Heart left ventricle (tissue), 16 donors: Measurements from ENCODE around the gene PIP4K2A. TPM values are rescaled to one million over a fixed set of nuclear protein-coding genes. Genes with fewer than 3 reads are reported as not detected.
A peak's percentile ranks its signal among the peaks of the same experiment; 100 is the strongest.
"Not testable (repeated sequence)": the region's sequence is repeated elsewhere in the genome, so short reads cannot be mapped to it uniquely, and the experiment has no call there.

Experiments
- ATAC-seq, 4 donors: fragments of 200-7000 bp; cut with Tn5 transposase; one replicate each; pipeline ENCODE4 v1.9.1; 2020 to 2022; ENCODE audit warnings: moderate library complexity in 4 of 4, mild to moderate bottlenecking in 3 of 4, moderate number of reproducible peaks in 1 of 4
- DNase-seq, 5 donors: peaks; one replicate each; pipeline ENCODE4 v3.0.0-alpha.2; 2020
- H3K27ac ChIP-seq, 12 donors: fragments of 200-600 bp; sonication (generic) in 4 of 12; one replicate each; pipeline versions ENCODE4 v1.5.0 to v1.8.0; 2016 to 2022; ENCODE audit warnings: mild to moderate bottlenecking in 2 of 12
- H3K27me3 ChIP-seq, 9 donors: fragments of 200-600 bp; sonication (generic) in 2 of 9; one replicate each; pipeline versions ENCODE4 v1.5.1 to v1.8.0; 2016 to 2022; ENCODE audit warnings: mild to moderate bottlenecking in 3 of 9
- H3K36me3 ChIP-seq, 9 donors: fragments of 200-600 bp; sonication (generic) in 2 of 9; one replicate each; pipeline versions ENCODE4 v1.5.0 to v1.8.0; 2018 to 2022; ENCODE audit warnings: mild to moderate bottlenecking in 2 of 9
- H3K4me1 ChIP-seq, 12 donors: fragments of 200-600 bp; sonication (generic) in 4 of 12; one replicate each; pipeline versions ENCODE4 v1.5.0 to v1.8.0; 2016 to 2022; ENCODE audit warnings: mild to moderate bottlenecking in 3 of 12
- H3K4me3 ChIP-seq, 12 donors: fragments of 200-600 bp; sonication (generic) in 4 of 12; one replicate each; pipeline versions ENCODE4 v1.5.0 to v1.8.0; 2017 to 2022; ENCODE audit warnings: mild to moderate bottlenecking in 9 of 12, moderate library complexity in 4 of 12
- H3K9me3 ChIP-seq, 12 donors: fragments of 200-600 bp; sonication (generic) in 4 of 12; one replicate each; pipeline versions ENCODE4 v1.5.0 to v1.8.0; 2016 to 2022; ENCODE audit warnings: mild to moderate bottlenecking in 1 of 12
- CTCF ChIP-seq, 12 donors: fragments of 200-600 bp; sonication (generic) in 4 of 12; IDR thresholded peaks; one replicate each; pipeline versions ENCODE4 v1.5.0 to v1.8.0; 2018 to 2022; ENCODE audit warnings: antibody characterized with exemption in 12 of 12, mild to moderate bottlenecking in 5 of 12
- POLR2A ChIP-seq, 2 donors: fragments of 450-650 bp; IDR thresholded peaks; one replicate each; pipeline ENCODE4 v1.6.1; 2017; ENCODE audit warnings: antibody characterized with exemption in 2 of 2, mild to moderate bottlenecking in 2 of 2, moderate library complexity in 2 of 2
- WGBS, 4 donors: extraction: QIAGEN DNeasy Blood & Tissue Kit in 2 of 4; methylation state at CpG; one replicate each; pipeline versions ENCODE4 v1.1.5 to v1.1.7; 2013 to 2018; 5-methylcytosine and 5-hydroxymethylcytosine counted together
- intact Hi-C, 10 donors: fragments of 100-400 bp; cut with DNase I; formaldehyde crosslinking; loops; one replicate each; pipeline versions ENCODE4 v1.11.1 to v1.14.2; 2022
- polyA plus RNA-seq, 2 donors: library from polyadenylated mRNA; stranded (reverse); fragments of 200-250 nt; gene quantifications; one replicate each; pipeline ENCODE4 v1.2.3, GENCODE V29; 2013
- total RNA-seq, 9 donors: library from RNA; depleted of rRNA in 2 of 9; stranded (reverse); fragments of >200 nt in 2 of 9; fragmentation: NEBNext Ultra II Directional in 3 of 9; extraction: Animal tissue kit (Norgen Biotek cat#: 25700) in 3 of 9; gene quantifications; one replicate each; pipeline versions ENCODE4 v1.1.0 to v1.2.4, GENCODE V29; 2016 to 2023
- donor health status: ischemic (EF 13 %, LVEDD 7.1; RV severe dilation, severe dysfunction).
- donor health status: healthy with polysubstance abuse.
- donor health status: DM: no; HTN: yes; CAD: no.
- donor health status: DM: no; HTN: no; CAD: no.
- donor health status: ischemic (EF 25% LVEDD 6.9; RV normal size, moderate dysfunction).
- donor health status: ischemic (EF 25% LVEDD 5.7; RV mildly dilated, moderate dysfunction).
- donor health status: healthy.
- donor health status: DM: yes; HTN: yes; CAD: no.
- donor health status: ischemic (EF 35%, LVEDD 5.7; RV mildly dilated, moderate dysfunction).
- donor health status: nonischemic (EF 11% LVEDD 7.7; RV severe dilation, severe dysfunction).
- donor health status: DM: yes; HTN: yes; CAD: no.
- donor health status: PGD.
- donor health status: ischemic (EF 29% LVEDD 5.4; RV normal size, mild dysfunction).
- donor health status: nonischemic (EF 23%, LVEDD 6.1; RV moderate dilation, normal function).

The PIP4K2A gene
- total and polyA plus RNA-seq, 11 donors, result 4.0 to 35.6 (median 12.5) TPM

- H3K36me3 ChIP-seq, result no peaks in the 10 kb centered on the region
- intact Hi-C loops, result no loop called here
- TF ChIP-seq POLR2A (IDR thresholded peaks at IDR 0.05) (no peak), CTCF (IDR thresholded peaks at IDR 0.05) (no peak)
- no peak for DNase-seq
- no peak for ATAC-seq
- WGBS, 4 donors, result 71 to 80% (median 80%) methylated on average over 3 of the region's 3 CpGs
- H3K27ac ChIP-seq, result no peak overlapping the region
- H3K9me3 ChIP-seq, result peaks cover 0 to 10% (median 0%) of the 10 kb centered on the region in 12 donors
- peaks cover 0 to 18% (median 0%) of the 10 kb centered on the region in 9 donors for H3K27me3 ChIP-seq
- H3K4me3 ChIP-seq, result no peak overlapping the region
- H3K4me1 ChIP-seq, result no peaks in the 10 kb centered on the region
These were observed 199.4 kb downstream of the PIP4K2A start for GRCh38 chr10:22515009-22515408.

- ATAC-seq, H3K4me3 ChIP-seq, H3K27ac ChIP-seq, DNase-seq, intact Hi-C loops, H3K4me1 ChIP-seq, H3K36me3 ChIP-seq: not testable (repeated sequence)
- H3K9me3 ChIP-seq, result peaks cover 0 to 12% (median 0%) of the 10 kb centered on the region in 12 donors
- 93 to 95% (median 94%) methylated on average over 3 of the region's 3 CpGs for WGBS, 4 donors
- peaks cover 0 to 18% (median 0%) of the 10 kb centered on the region in 9 donors for H3K27me3 ChIP-seq
These were observed 200.0 kb downstream of the PIP4K2A start for GRCh38 chr10:22514414-22514758.

GRCh38 chr10:22513483-22514413 lies 200.6 kb downstream of the PIP4K2A start:
- ATAC-seq, DNase-seq, intact Hi-C loops, H3K4me3 ChIP-seq, H3K36me3 ChIP-seq, H3K4me1 ChIP-seq, H3K27ac ChIP-seq: not testable (repeated sequence)
- peaks cover 0 to 18% (median 0%) of the 10 kb centered on the region in 9 donors for H3K27me3 ChIP-seq
- peaks cover 0 to 18% (median 0%) of the 10 kb centered on the region in 12 donors for H3K9me3 ChIP-seq
- 63 to 82% (median 73%) methylated on average over 19 of the region's 19 CpGs for WGBS, 4 donors

- DNase-seq, intact Hi-C loops, ATAC-seq, H3K4me1 ChIP-seq, H3K27ac ChIP-seq, H3K4me3 ChIP-seq, H3K36me3 ChIP-seq: not testable (repeated sequence)
- Histone ChIP-seq H3K27me3 (peaks cover 0 to 18% (median 0%) of the 10 kb centered on the region in 9 donors), H3K9me3 (peaks cover 0 to 24% (median 0%) of the 10 kb centered on the region in 12 donors)
- WGBS, 4 donors, result 86 to 88% (median 87%) methylated on average over 5 of the region's 5 CpGs
These were observed 202.4 kb downstream of the PIP4K2A start for GRCh38 chr10:22512015-22512414.

- ATAC-seq, DNase-seq, H3K36me3 ChIP-seq, H3K4me3 ChIP-seq, intact Hi-C loops, H3K4me1 ChIP-seq, H3K27me3 ChIP-seq, H3K27ac ChIP-seq: not testable (repeated sequence)
- H3K9me3 ChIP-seq, result peaks cover 0 to 24% (median 0%) of the 10 kb centered on the region in 12 donors
- 95 to 100% (median 98%) methylated on average over 2 of the region's 2 CpGs for WGBS, 4 donors
These were observed 206.2 kb downstream of the PIP4K2A start for GRCh38 chr10:22508214-22508613.

GRCh38 chr10:22505911-22506685 lies 208.3 kb downstream of the PIP4K2A start:
- no peak overlapping the region for H3K27ac ChIP-seq
- 57 to 62% (median 57%) methylated on average over 11 of the region's 11 CpGs for WGBS, 4 donors
- H3K9me3 ChIP-seq, result peaks cover 0 to 14% (median 0%) of the 10 kb centered on the region in 12 donors
- intact Hi-C loops, result no loop called here
- H3K4me3 ChIP-seq, result no peak overlapping the region
- ATAC-seq (peak in 1 of 4 donors; percentile 50), DNase-seq (no peak)
- peaks cover 0 to 5% (median 0%) of the 10 kb centered on the region in 12 donors for H3K4me1 ChIP-seq
- TF ChIP-seq CTCF (IDR thresholded peaks at IDR 0.05) (no peak), POLR2A (IDR thresholded peaks at IDR 0.05) (no peak)
- no peaks in the 10 kb centered on the region for H3K36me3 ChIP-seq
- no peaks in the 10 kb centered on the region for H3K27me3 ChIP-seq
